PC-9 (cell line): ENCODE results near the gene LRCOL1. TPM values are rescaled to one million over a fixed set of nuclear protein-coding genes. Genes with fewer than 3 reads are reported as not detected.

Source experiments
- BruUV-seq: library from RNA; stranded (reverse); fragments of 400-500 nt; replicated peaks from 2 replicates; lab custom pipeline; 2021; lab: Mats Ljungman, UMichigan
- CTCF ChIA-PET: fragments of 300-600 bp; sonication (Branson Sonifier 250); formaldehyde crosslinking; loops from one replicate; lab custom pipeline; 2022; ENCODE audit warnings: antibody characterized with exemption; lab: Charles Lee
- POLR2A ChIA-PET: fragments of 300-600 bp; sonication (Branson Sonifier 250); formaldehyde crosslinking; loops from one replicate; lab custom pipeline; 2022; ENCODE audit warnings: antibody characterized with exemption; ENCODE audit not compliant: unreplicated experiment; lab: Charles Lee
- DNase-seq, 2 experiments: peaks; one replicate each; pipeline versions ENCODE4 v3.0.0 to v3.0.0-alpha.2; 2015 to 2022; ENCODE audit warnings: mixed read lengths in 1 of 2
- H2AFZ ChIP-seq: fragments of 200-600 bp; sonication (generic); 2 replicates; pipeline ENCODE4 v1.8.1; 2017; ENCODE audit warnings: antibody characterized with exemption
- H3F3A ChIP-seq: fragments of 200-600 bp; sonication (generic); 2 replicates; pipeline ENCODE4 v1.8.1; 2017; ENCODE audit warnings: antibody characterized with exemption, mild to moderate bottlenecking, low read depth; ENCODE audit not compliant: insufficient read depth
- H3K27ac ChIP-seq: fragments of 200-600 bp; sonication (generic); 2 replicates; pipeline ENCODE4 v1.6.1; 2016; ENCODE audit warnings: mixed run types
- H3K27me3 ChIP-seq: fragments of 200-600 bp; sonication (generic); 2 replicates; pipeline ENCODE4 v1.6.1; 2016; ENCODE audit warnings: low read depth, mixed run types; ENCODE audit not compliant: insufficient read depth
- H3K36me3 ChIP-seq: fragments of 200-600 bp; sonication (generic); 2 replicates; pipeline ENCODE4 v1.6.1; 2016; ENCODE audit warnings: low read depth, mixed run types
- H3K4me1 ChIP-seq: fragments of 200-600 bp; sonication (generic); replicated peaks from 2 replicates; pipeline ENCODE4 v1.6.1; 2016; ENCODE audit warnings: mixed run types; ENCODE audit not compliant: insufficient read depth
- H3K4me2 ChIP-seq: fragments of 200-600 bp; sonication (generic); 2 replicates; pipeline ENCODE4 v1.6.1; 2017; ENCODE audit warnings: mixed run types
- H3K4me3 ChIP-seq: fragments of 200-600 bp; sonication (generic); 2 replicates; pipeline ENCODE4 v1.6.1; 2016; ENCODE audit warnings: mixed run types
- H3K79me2 ChIP-seq: fragments of 200-600 bp; sonication (generic); 2 replicates; pipeline ENCODE4 v1.6.1; 2017; ENCODE audit warnings: low read depth, mixed run types
- H3K9me2 ChIP-seq: fragments of 200-600 bp; sonication (generic); 2 replicates; pipeline ENCODE4 v1.8.1; 2017; ENCODE audit warnings: mild to moderate bottlenecking; ENCODE audit not compliant: insufficient read depth
- H3K9me3 ChIP-seq: fragments of 200-600 bp; sonication (generic); 2 replicates; pipeline ENCODE4 v1.8.1; 2016; ENCODE audit warnings: low read depth; ENCODE audit not compliant: insufficient read depth
- H4K20me1 ChIP-seq: fragments of 200-600 bp; sonication (generic); 2 replicates; pipeline ENCODE4 v1.8.1; 2017; ENCODE audit not compliant: insufficient read depth
- CTCF ChIP-seq: fragments of 200-600 bp; sonication (generic); conservative IDR thresholded peaks from 2 replicates; pipeline ENCODE4 v1.6.1; 2017; ENCODE audit warnings: mixed run types, antibody characterized with exemption, mild to moderate bottlenecking, moderate library complexity
- EZH2 ChIP-seq: fragments of 200-600 bp; sonication (generic); IDR thresholded peaks from 2 replicates; pipeline ENCODE4 v1.8.0; 2017; ENCODE audit warnings: antibody characterized with exemption, low read depth
- intact Hi-C: fragments of 100-400 bp; cut with micrococcal nuclease; formaldehyde crosslinking; loops from one replicate; pipeline ENCODE4 v1.10.0; 2022; ENCODE audit not compliant: unreplicated experiment
- total RNA-seq: library from RNA; stranded (reverse); gene quantifications from 2 replicates; pipeline ENCODE4 v1.2.3, GENCODE V29; 2021

Gene LRCOL1
- total RNA-seq, 1 experiment from 2014 or later, result not detected

DNA sequence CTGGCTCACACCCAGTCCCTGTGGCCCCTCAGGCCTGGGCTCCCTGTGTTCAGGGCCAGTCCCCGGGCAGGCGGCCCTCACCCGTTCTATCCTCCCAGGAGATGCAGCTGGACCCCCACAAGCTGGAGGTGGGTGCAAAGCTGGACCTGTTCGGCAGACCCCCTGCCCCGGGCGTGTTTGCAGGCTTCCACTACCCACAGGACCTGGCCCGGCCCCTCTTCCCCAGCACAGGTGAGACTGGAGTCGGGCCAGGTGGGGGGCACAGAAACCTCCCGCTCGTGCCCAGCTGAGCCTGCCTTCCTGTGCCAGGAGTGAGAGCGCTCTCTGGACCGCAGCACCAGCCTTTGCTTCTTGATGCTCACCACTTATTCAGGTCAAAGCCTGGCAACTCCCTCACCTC is 33.7 kb downstream of the LRCOL1 start:
- ChIA-PET POLR2A (no interaction called here), CTCF (no interaction called here)
- no TSS peak for BruUV-seq
- Histone ChIP-seq H3K79me2 (no peaks in the 10 kb centered on the region), H2AFZ (no peak overlapping the region), H3K4me2 (no peak overlapping the region), H3K9me3 (no peaks in the 10 kb centered on the region), H4K20me1 (peaks cover 9% of the 10 kb centered on the region; the same call in 1 of the 2 replicates), H3K4me3 (no peak overlapping the region), H3K36me3 (no peaks in the 10 kb centered on the region), H3K27ac (no peak overlapping the region), H3K4me1 (no peaks in the 10 kb centered on the region), H3F3A (no peaks in the 10 kb centered on the region), H3K9me2 (no peaks in the 10 kb centered on the region), H3K27me3 (no peaks in the 10 kb centered on the region)
- DNase-seq, result no peak
- TF ChIP-seq CTCF, result no peak
- TF ChIP-seq EZH2, result no peak
- intact Hi-C loops, result no loop called here

GRCh38 chr12:132575661-132576060 is 34.7 kb downstream of the LRCOL1 start:
- Histone ChIP-seq H3K27ac (no peak overlapping the region), H3K36me3 (no peaks in the 10 kb centered on the region), H3K4me3 (no peak overlapping the region), H3K9me2 (no peaks in the 10 kb centered on the region), H3K27me3 (no peaks in the 10 kb centered on the region), H4K20me1 (peaks cover 6% of the 10 kb centered on the region; the same call in 1 of the 2 replicates), H2AFZ (no peak overlapping the region), H3F3A (no peaks in the 10 kb centered on the region), H3K9me3 (no peaks in the 10 kb centered on the region), H3K79me2 (no peaks in the 10 kb centered on the region), H3K4me1 (no peaks in the 10 kb centered on the region), H3K4me2 (no peak overlapping the region)
- BruUV-seq, result no TSS peak
- no peak for DNase-seq
- CTCF ChIA-PET, result no interaction called here
- POLR2A ChIA-PET, result no interaction called here
- no peak for TF ChIP-seq EZH2
- TF ChIP-seq CTCF, result no peak
- intact Hi-C loops, result no loop called here

DNA sequence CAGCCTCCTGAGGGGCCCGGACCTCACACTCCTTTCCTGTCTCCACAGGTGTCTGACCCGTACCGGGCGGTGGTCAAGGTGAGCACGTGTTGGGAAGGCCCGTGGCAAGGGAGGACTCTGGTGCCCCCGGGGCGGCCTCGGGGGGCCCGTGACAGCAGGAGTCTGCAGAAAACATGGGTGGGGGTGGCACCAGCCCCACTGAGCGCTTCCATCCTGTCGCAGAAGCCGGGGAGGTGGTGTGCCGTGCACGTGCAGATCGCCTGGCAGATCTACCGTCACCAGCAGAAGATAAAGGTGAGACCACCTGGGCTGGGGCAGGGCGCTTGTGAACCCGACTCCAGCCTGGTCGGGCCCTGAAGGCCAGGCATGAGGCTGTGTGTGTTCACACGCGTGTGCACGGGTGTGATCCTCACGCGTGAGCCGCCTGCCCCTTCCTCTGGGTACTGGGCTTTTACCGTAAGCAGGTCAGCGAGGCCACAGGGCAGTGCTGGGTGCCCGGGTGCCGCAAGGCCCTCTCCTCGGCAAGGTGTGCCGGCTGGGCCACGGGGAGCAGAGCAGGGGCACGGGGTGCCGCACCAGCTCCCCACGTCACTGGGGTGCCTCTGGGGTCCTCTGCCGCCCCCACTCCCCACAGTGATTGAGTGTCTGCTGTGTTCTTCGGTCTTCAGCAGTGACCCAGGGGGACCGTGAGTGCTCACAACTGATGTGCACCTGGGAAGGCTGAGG is 35.9 kb downstream of the LRCOL1 start:
- H3K36me3 ChIP-seq, result no peaks in the 10 kb centered on the region
- POLR2A ChIA-PET, result no interaction called here
- BruUV-seq, result no TSS peak

More for the DNA sequence above, 35.9 kb downstream of the LRCOL1 start:
- no peaks in the 10 kb centered on the region for H3F3A ChIP-seq
- H3K9me2 ChIP-seq, result no peaks in the 10 kb centered on the region
- no peak overlapping the region for H2AFZ ChIP-seq
- H4K20me1 ChIP-seq, result no peaks in the 10 kb centered on the region; the same call in 1 of the 2 replicates
- no peak overlapping the region for H3K4me2 ChIP-seq
- H3K4me1 ChIP-seq, result no peaks in the 10 kb centered on the region
- H3K27ac ChIP-seq, result no peak overlapping the region
- H3K9me3 ChIP-seq, result no peaks in the 10 kb centered on the region
- H3K27me3 ChIP-seq, result no peaks in the 10 kb centered on the region
- DNase-seq, result no peak
- H3K4me3 ChIP-seq, result no peak overlapping the region
- TF ChIP-seq EZH2 (no peak), CTCF (no peak)
- CTCF ChIA-PET, result no interaction called here
- H3K79me2 ChIP-seq, result no peaks in the 10 kb centered on the region
- intact Hi-C loops, result no loop called here
